DLD1 (cell line): ENCODE data around the gene TGFBR3.

Source experiments
- in situ Hi-C: cut with HindIII; loops from 2 replicates; pipeline ENCODE4 v1.10.0; 2017; ENCODE audit warnings: low sequenced_read_pairs

Gene TGFBR3

DNA sequence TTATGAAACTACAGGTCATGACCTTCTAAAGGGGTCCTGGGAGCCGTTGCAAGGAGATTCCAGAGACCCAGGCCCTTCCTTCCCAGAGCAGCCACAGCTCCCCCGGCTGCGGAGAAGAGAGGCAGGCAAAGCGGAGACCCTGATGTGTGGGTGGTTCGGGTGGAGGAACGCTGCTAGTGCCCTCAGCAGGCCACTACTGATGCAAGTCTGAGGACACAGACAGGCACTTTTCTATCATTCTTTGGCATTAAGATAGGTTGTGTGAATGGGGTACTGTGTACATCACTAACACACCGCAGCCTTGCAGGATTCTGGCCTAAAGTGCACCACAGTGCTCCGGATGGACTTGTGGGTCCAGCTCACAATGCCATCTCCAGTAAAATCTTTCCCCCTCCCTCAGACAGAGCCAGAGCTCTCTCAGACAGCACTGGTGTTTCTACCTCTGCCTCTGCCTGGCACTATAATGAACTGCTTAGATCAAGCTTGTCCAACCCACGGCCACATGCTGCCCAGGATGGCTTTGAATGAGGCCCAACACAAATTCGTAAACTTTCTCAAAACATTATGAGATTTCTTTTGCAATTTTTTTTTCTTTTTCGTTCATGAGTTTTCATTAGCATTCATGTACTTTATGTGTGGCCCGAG lies 121.4 kb downstream of the TGFBR3 start:
- in situ Hi-C loops, result no loop called here

DNA sequence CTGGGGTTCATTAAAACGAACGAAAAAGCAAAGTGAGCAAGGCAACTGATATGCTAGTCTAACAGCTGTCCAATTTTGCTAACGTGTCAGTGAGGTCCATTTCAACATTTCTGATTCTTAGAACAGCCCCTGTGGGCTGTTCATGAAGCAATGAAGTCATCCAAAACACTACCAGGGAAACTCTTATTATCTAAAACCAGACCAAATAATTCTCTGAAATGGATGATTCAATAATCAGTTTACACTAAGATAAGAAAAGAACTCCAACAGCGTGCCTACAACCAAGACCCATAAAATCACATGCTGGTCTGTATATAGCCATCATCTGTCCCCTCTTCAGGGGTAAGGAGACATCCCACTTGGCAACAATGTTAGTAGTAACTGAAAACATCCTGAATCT lies 122.7 kb downstream of the TGFBR3 start:
- in situ Hi-C loops, result no loop called here

DNA sequence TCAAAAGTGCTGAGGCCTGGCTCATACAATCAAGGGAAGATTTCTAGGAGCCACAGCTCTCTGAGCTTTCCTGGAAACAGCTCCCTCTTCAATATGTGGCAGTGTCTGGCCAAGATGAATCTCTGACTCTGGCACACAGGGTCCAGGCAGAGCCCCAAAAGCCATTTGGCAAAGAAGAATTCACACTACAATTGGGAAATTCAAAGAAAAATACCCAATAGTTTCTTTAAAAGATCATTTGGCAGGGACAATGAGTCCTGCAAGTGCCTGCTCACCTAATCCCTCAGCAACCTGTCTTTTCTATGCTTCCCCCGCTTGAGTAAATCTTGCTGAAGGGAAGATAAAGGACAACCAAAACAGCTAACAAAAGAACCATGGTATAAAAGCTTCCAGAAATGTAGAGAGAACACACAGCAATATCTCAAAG lies 124.6 kb downstream of the TGFBR3 start:
- in situ Hi-C loops, result no loop called here

DNA sequence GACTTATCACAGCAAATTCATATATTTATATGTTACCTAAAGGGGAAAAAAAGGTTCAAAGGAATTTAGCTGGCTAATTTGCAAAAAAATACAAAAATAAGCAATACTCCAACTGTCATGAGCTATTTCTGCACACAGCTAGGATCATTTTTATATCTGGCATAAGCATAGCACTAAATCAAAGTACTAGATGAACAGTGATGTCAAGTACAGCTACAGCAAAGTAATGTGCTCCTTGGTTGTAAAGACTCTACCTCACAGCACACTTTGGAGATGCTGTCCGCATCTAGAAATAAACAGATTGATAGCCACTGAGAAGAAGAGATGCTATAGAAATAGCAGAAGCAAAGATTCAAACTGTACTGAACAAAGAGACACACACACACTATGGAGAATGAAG lies 125.4 kb downstream of the TGFBR3 start:
- in situ Hi-C loops, result no loop called here

DNA sequence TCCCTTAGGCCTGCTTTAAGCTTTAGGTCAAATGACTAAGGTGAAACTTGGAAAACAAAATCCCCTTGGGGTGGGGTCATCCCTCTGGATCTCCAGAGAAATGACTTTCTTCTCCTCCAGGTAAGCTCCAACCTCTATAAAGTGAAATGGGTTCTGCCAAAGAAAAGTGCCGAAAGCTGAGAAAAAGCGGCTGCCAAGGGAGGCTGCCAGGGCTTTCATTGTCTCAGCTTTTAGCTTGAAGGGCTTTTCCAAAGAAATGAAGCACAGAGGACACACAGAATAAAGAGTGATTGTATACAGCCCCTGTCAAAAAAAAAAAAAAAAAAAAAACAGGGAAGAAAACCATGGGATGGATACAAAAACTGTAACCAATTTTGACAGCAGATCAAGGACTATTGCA lies 126.9 kb downstream of the TGFBR3 start:
- in situ Hi-C loops, result no loop called here

DNA sequence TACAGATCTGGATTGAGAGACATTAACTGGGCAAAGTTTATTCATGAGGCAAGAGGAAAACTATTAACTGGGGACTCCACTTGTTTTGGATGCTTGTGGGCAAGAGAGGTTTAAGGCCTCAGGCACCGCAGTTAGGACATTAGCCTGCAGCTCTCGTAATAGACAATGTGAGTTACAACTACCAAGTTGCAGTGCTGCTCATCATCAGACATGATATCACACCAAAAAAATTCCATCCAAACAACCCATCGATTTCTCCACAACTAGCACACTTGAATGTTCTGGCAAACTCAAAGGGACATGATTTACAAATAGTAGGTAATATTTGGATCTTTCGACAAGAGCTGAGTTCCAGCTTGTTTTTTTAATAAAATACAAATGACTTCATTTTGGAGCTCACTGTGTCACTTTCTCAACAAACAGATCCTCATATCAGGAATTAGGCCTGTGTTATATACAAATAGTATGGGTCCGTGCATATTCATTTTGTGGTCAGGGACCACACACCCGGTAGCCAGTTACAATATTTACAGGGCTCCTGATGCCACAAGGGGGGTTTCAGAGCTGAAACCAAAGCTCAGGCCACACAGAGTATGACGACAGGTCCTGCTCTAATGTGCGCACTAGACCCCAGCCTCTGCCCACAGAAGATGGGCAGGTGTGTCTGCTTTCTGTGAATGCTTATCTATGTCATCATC lies 128.0 kb downstream of the TGFBR3 start:
- in situ Hi-C loops, result no loop called here

DNA sequence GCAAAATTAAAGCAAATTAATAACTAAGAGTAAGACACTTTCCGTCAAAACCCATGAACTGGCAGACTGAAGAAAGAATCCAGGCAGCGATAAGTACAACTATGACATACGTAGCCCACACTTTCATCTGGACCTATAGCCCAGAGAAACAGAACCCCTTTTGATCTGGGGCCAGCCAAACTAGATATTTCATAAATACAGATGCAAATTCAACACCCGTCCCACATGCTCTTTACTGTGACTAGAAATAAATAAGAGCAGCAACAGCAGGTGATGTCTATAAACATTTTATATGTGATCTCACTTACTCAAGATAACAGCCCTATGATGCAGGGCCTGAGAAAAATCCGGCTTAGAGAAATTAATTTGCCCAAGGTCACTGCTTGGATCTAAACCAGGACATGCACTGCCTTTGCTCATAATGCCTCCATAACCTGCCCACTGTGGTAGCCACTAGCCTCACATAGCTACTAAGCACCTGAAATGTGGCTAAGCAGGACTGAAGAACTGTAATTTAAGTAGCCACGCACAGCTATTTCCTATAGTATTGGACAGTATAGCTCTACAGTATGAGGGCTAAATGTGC lies 130.2 kb downstream of the TGFBR3 start:
- in situ Hi-C loops, result no loop called here

DNA sequence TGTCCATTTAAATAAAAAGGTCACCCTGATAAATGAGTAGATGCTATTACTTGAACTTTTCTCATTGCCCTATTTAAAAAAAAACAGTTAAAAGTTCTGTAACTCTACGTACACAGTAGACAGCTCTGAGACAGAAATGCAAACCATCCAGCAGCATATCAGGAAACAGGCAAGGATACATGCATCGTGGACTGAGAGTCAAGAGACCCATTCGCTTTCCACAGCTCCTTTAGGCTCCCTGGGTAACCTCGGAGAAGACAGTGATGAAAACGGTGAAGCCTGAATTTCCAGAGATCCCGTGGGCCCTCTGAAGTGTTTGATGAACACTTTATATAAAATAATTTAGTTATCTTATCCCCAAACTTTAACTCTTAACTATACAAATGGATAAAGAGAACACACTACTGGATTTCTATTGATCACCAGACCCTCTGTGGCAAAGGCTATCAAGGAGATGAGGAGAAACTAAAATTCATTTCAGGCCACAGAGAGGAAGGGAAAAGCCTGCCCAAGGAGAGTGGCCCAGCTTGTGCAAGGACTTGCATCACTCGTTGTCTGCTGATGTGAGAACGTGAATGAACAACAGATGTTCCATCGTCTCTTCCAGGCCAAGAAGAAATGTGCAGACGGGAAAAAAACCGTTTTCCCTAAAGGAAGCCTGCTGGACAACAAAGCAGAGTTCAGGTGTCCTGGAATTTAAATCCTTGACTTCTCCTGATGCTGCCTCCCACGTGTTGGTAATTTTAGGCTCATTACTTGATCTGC lies 131.0 kb downstream of the TGFBR3 start:
- in situ Hi-C loops, result no loop called here

DNA sequence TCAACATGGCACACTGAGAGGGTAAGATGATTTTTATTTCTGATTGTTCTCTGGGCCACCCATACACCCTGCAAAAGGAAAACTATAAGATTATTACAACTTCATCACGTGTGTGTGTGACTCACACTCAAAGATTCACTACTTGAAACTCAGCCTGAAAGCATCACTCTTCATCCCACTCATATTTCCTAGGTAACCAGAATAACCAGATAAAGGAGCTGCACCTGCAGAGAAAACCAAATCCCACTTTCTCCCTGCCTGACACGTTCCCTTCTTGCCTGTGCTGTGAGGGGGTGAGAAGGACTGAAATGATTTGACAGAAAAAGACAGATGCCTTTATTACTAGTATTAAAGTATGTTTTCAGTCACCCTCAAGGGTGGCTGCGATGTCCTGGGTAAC lies 131.6 kb downstream of the TGFBR3 start:
- in situ Hi-C loops, result no loop called here

DNA sequence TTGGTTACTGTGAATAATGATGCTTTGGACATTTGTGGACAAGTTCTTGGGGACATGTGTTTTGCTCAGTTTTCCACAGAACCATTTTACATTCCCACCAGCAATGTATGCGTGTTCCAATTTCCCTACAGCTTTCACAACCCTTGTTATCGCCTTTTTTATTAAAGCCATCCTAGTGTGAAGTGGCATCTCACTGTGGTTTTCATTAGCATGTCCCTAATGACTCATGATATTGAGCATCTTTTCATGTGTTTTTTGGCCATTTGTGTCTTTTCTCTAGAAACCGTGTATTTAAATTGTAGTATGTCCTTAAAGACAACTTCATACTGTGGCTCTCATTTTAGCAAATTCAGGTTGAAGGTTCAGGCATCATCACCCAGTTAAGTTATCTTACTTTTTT lies 132.1 kb downstream of the TGFBR3 start:
- in situ Hi-C loops, result no loop called here

DNA sequence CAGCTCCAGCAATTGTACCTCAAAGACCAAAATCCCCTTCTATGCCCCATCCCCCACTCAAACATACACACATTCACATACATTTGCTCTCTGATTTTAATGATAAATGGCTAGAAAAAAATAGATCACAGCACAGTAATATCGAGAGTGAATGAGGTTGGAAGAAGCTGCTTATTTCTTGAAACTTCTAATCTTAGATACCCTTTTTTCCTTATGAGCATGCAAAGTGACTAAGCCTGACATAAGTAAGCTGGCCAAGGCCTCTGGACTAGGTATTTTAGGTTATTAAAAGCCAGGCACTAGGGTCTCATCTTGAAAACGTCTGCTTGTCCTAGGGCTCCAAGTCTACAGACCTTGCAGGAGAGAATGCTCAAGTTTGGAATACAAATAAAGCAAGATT lies 133.6 kb downstream of the TGFBR3 start:
- in situ Hi-C loops, result no loop called here

DNA sequence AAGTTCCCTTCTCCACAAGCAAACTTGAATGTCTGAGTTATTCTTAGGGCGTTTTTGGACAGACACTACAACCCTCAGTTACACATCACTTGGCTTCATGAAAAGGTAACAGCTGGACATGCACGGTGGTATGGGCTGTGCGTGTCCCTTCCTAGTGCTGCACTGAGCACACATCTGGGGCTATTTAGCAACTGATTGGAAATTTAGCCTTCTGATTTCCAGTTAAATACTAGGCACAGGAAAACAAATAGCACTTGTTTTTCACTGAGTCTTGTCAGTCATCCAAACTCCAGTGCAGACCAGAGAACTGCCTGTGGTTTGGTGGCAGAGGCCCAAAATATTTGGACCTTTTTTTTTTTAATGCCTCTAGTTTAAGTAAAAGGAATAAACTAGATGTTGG lies 134.7 kb downstream of the TGFBR3 start:
- in situ Hi-C loops, result no loop called here

DNA sequence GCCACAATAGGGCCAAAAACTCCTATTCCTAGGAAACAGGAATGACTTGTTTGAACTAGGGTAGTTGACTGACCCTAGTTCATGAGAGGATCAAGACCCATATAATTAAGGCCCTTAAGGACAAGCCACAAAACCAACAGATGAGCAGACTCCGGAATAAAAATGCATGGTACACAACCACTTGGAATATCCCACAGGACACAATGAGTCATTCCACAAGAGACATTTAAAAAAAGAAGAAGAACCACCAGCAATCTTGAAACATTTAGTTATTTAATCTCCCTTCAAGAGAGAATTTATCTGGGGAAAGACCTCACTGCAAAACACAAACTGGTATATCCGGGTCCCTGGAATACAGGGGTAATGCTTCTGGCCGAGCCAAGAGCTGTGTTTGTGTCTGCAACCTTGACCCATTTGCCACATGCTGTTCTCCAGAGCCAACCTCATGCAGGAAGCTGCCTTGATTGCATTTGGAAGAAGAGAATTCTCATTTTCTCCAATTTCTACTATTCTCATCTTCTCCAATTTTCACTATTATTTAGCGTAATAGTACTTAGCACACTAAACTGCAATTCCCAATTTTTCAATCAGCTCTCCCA lies 135.5 kb downstream of the TGFBR3 start:
- in situ Hi-C loops, result no loop called here

DNA sequence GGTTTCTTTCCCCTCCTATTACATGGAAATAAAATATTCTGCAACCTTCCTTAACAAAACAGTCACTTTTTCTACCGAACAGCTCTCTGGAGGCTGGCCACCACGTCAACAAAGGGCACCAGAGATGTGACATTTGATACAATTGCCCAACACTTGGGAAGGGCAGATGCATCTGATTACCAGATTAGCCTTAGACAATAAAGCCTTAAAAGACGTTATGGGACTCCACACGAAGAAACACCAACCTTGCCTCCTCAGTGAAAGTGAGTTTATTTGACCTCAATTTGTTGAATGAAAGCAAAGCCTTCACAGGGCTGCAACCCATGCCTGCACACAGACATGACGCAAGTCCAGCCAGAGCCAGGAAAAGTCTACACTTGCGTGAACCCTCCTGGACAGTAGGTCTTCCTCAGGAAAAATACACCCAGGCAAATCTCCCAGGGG lies 136.1 kb downstream of the TGFBR3 start:
- in situ Hi-C loops, result no loop called here

DNA sequence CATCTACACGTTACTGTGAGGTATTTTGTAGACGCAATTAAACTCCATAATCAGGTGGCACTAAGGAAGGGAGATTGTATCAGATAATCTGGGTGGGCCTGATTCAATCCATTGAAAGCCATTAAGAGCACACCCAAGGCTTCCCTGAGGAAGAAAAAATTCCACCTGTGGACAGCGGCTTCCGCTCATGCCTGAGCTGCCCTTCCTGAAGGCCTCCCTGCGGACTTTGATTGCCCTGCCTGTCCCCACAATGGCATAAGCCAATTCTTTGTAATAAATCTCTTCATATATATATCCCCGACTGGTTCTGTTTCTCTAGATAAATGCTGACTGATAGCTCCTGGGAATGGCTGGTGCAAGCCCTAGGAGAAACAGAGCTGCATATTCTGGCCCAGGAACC lies 138.3 kb downstream of the TGFBR3 start:
- in situ Hi-C loops, result no loop called here

DNA sequence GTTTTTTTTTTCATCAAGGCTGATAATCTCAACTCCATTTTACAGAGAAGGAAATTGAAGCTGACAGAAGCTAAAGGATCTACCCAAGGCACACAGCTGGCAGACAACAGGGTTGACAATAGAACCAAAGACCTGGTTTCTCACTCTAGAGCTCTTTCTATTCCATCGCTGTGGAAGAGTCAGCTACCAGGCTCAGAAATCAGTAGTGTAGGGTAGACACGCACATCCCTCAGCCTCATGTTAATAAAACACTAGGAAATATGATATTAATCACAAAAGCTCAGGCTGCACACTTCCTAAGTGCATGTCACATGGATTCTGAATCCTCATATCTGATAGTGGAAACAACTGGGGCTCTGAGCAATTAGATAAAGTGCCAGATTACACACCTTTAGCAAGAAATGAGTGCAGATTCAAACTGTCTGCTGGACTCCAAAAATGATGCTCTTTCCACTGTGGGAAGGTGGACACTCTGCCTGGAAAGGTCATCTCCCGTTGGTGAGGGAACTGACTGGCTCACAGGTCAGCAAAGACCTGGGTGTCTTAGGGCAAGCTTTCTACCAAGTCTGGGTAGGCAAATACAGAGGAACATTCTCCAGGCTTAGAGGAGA lies 139.1 kb downstream of the TGFBR3 start:
- in situ Hi-C loops, result no loop called here

DNA sequence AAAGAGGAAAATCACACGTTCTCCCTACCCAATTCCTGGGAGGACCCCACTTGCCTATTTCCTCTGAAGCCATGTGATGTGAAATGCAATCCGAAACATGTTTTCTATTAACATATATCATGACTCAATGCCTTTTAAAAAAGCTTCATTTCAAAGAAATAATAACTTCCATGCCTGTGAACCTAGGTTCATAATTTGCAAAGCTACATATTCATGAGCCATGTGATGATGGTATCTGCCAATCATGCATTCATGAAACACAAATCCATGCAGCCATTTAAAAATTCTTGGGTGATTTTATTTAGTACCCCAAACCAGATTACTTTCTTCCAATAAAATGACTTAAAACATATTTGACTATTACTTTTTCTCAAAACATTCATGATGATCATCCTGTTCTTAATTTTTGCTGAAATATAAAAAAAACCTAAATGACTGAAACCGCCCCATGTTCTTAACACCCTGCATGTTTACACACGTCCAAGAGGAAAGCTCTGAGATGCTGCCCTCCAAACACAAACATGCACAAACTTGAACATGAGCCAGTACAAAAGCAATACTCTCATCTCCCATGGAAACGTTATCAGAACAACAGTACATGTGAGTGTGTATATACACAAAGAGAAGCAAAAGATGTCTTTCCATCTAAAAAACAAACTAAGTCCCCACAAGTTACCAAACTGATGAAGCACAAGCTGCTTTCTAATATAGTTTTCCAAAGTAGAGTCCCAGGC lies 140.1 kb downstream of the TGFBR3 start:
- in situ Hi-C loops, result no loop called here

DNA sequence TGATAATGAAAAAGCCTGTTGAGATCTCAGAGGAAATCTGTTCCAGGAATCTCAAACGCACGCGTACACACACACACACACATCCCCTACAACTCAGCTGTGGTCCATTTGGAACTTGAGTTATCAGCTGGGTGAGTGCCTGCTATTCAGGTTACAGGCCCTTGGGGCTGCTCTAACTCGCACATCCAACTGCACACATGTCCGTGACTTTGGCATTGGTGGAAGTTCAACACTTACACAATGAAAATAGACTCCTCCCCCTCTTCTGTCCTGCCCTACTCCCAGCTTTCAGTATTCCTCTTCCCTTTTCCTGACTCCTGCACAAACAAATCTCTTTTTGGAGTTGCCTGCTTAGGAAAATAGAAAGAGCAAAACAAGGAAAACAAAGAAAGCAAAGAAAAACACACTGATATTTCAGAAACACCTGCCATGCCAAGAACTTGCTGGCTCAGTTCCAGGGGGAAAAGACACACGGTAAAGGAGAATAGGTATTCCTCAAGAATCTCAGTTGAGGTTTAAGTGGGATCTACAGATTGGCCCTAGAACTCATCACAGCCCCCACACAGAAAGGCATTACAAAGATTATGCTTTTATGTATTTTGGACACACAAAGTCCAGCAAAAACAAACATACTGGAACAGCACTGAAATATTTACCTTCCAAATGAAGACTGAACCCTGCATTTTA lies 140.9 kb downstream of the TGFBR3 start:
- in situ Hi-C loops, result no loop called here

DNA sequence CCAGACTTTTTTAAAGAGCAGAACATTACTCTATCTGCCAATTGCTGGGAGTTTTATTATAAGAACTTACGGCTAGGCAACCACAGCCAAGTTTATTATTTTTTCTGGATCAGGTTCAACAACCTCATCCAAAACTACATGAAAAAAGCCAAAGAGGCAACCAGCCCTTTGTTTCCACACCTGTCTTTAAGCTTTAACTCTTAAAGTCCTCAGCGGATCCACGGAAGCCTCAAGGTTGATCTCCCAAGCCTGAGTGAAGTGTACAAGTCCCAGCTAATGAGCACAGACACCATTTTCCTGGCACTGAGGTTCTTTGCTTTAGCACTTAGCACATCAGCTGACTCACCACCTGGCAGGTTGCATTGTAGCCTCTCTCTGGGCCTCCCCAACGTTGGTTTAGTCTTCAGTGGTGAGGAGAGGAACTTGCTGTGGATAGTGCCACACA lies 143.1 kb downstream of the TGFBR3 start:
- in situ Hi-C loops, result no loop called here

DNA sequence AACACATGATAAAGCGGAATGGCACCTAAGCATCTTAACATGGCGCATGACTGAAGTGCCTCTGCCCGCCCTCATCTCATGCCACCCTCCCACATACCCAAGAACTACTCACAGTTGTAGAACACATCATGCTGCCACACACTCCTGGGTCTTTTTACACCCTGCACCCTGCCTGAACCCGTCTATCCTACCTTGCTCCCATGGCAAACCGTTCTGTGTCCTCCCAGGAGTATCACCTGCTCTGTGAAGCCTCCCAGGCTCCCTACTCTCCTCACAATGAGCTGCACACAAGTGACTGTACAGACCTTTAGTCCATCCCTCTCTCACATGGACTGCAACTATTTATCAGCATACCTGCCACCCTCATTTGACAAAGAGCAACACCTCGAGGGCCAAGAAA lies 144.0 kb downstream of the TGFBR3 start:
- in situ Hi-C loops, result no loop called here
